HepG2 (cell line): Measurements from ENCODE around the gene LYPD4. TPM values are rescaled to one million over a fixed set of nuclear protein-coding genes. Genes with fewer than 3 reads are reported as not detected.

Experiments
- ATAC-seq: fragments of 200-7000 bp; cut with Tn5 transposase; 3 replicates; pipeline ENCODE4 v1.9.1; 2020; ENCODE audit warnings: mild to moderate bottlenecking, moderate library complexity
- BruUV-seq: library from RNA; stranded (reverse); fragments of 400-500 nt; replicated peaks from 2 replicates; lab custom pipeline; 2021; lab: Mats Ljungman, UMichigan
- CTCF ChIA-PET: fragments of 300-600 bp; formaldehyde crosslinking; extraction: SDS; loops from one replicate; lab custom pipeline; 2021; ENCODE audit warnings: low total read pairs, inconsistent platforms, low intra/inter-chr PET ratio; lab: Yijun Ruan, JAX
- POLR2A ChIA-PET: fragments of 350-600 bp; sonication (Branson Sonifier 250); formaldehyde crosslinking; loops from one replicate; lab custom pipeline; 2020; ENCODE audit warnings: antibody characterized with exemption, inconsistent platforms; lab: Yijun Ruan, JAX
- DNase-seq: peaks from one replicate; pipeline ENCODE4 v3.0.0-alpha.2; 2015; ENCODE audit warnings: low spot score
- FAIRE-seq: peaks from 3 replicates; lab custom pipeline; 2011; peaks lifted over from hg19 to GRCh38; lab: Jason Lieb, UNC
- H2AFZ ChIP-seq: one replicate; pipeline ENCODE4 v1.6.1; 2011; ENCODE audit warnings: low read length, inconsistent platforms
- H3K27ac ChIP-seq: fragments of 300-600 bp; 3 replicates; pipeline ENCODE4 v1.8.0; 2011; ENCODE audit warnings: mixed run types, mild to moderate bottlenecking, mixed read lengths, low read length, inconsistent platforms; ENCODE audit not compliant: insufficient read depth; ENCODE audit errors: extremely low read length
- H3K27me3 ChIP-seq, 2 experiments: fragments of 200-600 bp in 1 of 2; 2 replicates in 1 of 2; 3 replicates in 1 of 2; pipeline versions ENCODE4 v1.6.0 to v1.8.0; 2011; ENCODE audit warnings: low read length in 2 of 2, mild to moderate bottlenecking in 2 of 2, moderate library complexity in 2 of 2, inconsistent platforms in 1 of 2; ENCODE audit not compliant: insufficient read depth in 2 of 2, control insufficient read depth in 1 of 2
- H3K36me3 ChIP-seq, 2 experiments: fragments of 200-600 bp in 1 of 2; replicated peaks in 1 of 2; 2 replicates in 1 of 2; 3 replicates in 1 of 2; pipeline versions ENCODE4 v1.5.1 to v1.8.0; 2011; ENCODE audit warnings: low read length in 2 of 2, inconsistent platforms in 1 of 2; ENCODE audit not compliant: insufficient read depth in 2 of 2, control insufficient read depth in 1 of 2
- H3K4me1 ChIP-seq: 2 replicates; pipeline ENCODE4 v1.5.1; 2012; ENCODE audit warnings: low read length, inconsistent platforms; ENCODE audit not compliant: insufficient read depth
- H3K4me2 ChIP-seq: 2 replicates; pipeline ENCODE4 v1.6.0; 2011; ENCODE audit warnings: low read depth, low read length, inconsistent platforms
- H3K4me3 ChIP-seq, 3 experiments: fragments of 200-600 bp in 1 of 3; sonication (generic), shearing (Covaris generic) in 1 of 3; replicated peaks in 1 of 3; 2 replicates each; pipeline ENCODE4 v1.5.1; 2011 to 2016; ENCODE audit warnings: low read length in 3 of 3, inconsistent platforms in 2 of 3, low read depth in 2 of 3, mild to moderate bottlenecking in 2 of 3, control low read depth in 1 of 3, mixed read lengths in 1 of 3; ENCODE audit not compliant: insufficient read depth in 1 of 3
- H3K79me2 ChIP-seq: one replicate; pipeline ENCODE4 v1.6.1; 2011; ENCODE audit warnings: low read length, inconsistent platforms; ENCODE audit not compliant: insufficient read depth
- H3K9ac ChIP-seq: 2 replicates; pipeline ENCODE4 v1.6.0; 2011; ENCODE audit warnings: mild to moderate bottlenecking, low read depth, low read length, inconsistent platforms; ENCODE audit not compliant: insufficient read depth
- H3K9me3 ChIP-seq: 2 replicates; pipeline ENCODE4 v1.5.1; 2012; ENCODE audit warnings: mild to moderate bottlenecking, low read length
- H4K20me1 ChIP-seq: 2 replicates; pipeline ENCODE4 v1.6.0; 2011; ENCODE audit warnings: inconsistent platforms, mild to moderate bottlenecking, low read length, moderate library complexity; ENCODE audit not compliant: insufficient read depth
- AKAP8 ChIP-seq: sonication (generic); formaldehyde crosslinking; IDR thresholded peaks from 2 replicates; pipeline ENCODE4 v1.5.1; 2020; ENCODE audit warnings: mild to moderate bottlenecking, missing genetic modification reagents
- FOXC1 ChIP-seq: sonication (generic); formaldehyde crosslinking; IDR thresholded peaks from 2 replicates; pipeline ENCODE4 v1.8.0; 2022; ENCODE audit warnings: mild to moderate bottlenecking, missing genetic modification reagents, borderline replicate concordance
- HES4 ChIP-seq: sonication (generic); formaldehyde crosslinking; IDR thresholded peaks from 2 replicates; pipeline ENCODE4 v1.9.0; 2021; ENCODE audit warnings: mild to moderate bottlenecking, missing genetic modification reagents, borderline replicate concordance
- NFIC ChIP-seq: IDR thresholded peaks from 2 replicates; pipeline ENCODE4 v1.6.1; 2012; ENCODE audit warnings: mild to moderate bottlenecking, low read length, inconsistent platforms
- POLR2AphosphoS5 ChIP-seq: IDR thresholded peaks from 2 replicates; pipeline ENCODE4 v1.6.1; 2012; ENCODE audit warnings: low read depth, low read length
- POLR2G ChIP-seq: fragments of 200-400 bp; formaldehyde crosslinking; IDR thresholded peaks from 2 replicates; pipeline ENCODE4 v1.6.1; 2018; ENCODE audit warnings: mild to moderate bottlenecking, low read depth, low read length, moderate library complexity
- REXO4 ChIP-seq: sonication (generic); formaldehyde crosslinking; IDR thresholded peaks from 2 replicates; pipeline ENCODE4 v1.8.0; 2022; ENCODE audit warnings: missing genetic modification reagents, mild to moderate bottlenecking, borderline replicate concordance
- RFX1 ChIP-seq: fragments of 450-650 bp; IDR thresholded peaks from 2 replicates; pipeline ENCODE4 v1.6.1; 2017
- ZNF570 ChIP-seq: sonication (generic); formaldehyde crosslinking; IDR thresholded peaks from 2 replicates; pipeline ENCODE4 v1.4.0; 2020; ENCODE audit warnings: mild to moderate bottlenecking, missing genetic modification reagents, borderline replicate concordance
- WGBS: methylation state at CpG from one replicate; pipeline ENCODE4 v1.1.6; 2017; ENCODE audit warnings: low lambda C conversion rate; 5-methylcytosine and 5-hydroxymethylcytosine counted together
- in situ Hi-C: cut with HindIII; loops from 2 replicates; pipeline ENCODE4 v1.10.0; 2017; ENCODE audit warnings: low pct_unique_long_range_greater_than_20kb; ENCODE audit not compliant: extremely low pct_ligation_motif_present
- intact Hi-C: fragments of 100-400 bp; cut with micrococcal nuclease; formaldehyde crosslinking; loops from one replicate; pipeline ENCODE4 v1.10.0; 2022; ENCODE audit not compliant: unreplicated experiment
- polyA plus RNA-seq, 8 experiments: library from polyadenylated mRNA; depleted of rRNA in 3 of 8; stranded (reverse) in 7 of 8; unstranded in 1 of 8; fragments of >200 nt; fragmentation: Illumina TruSeq in 4 of 8; extraction: Trizol in 4 of 8; gene quantifications; 2 replicates each; pipeline versions ENCODE4 v1.2.1 to v1.2.3, GENCODE V29; 2011 to 2016; ENCODE audit warnings: low read depth in 4 of 8, missing spikeins in 1 of 8, mixed read lengths in 1 of 8; ENCODE audit not compliant: insufficient read depth in 1 of 8
- total RNA-seq, 5 experiments: library from RNA; depleted of rRNA; stranded (reverse); fragments of >200 nt; fragmentation: Illumina TruSeq; extraction: Trizol; gene quantifications; 2 replicates each; pipeline ENCODE4 v1.2.3, GENCODE V29; 2016; ENCODE audit warnings: low read depth in 1 of 5
- TF ChIP-seq, protein P1 (sequence below): sonication (generic); formaldehyde crosslinking; IDR thresholded peaks from 2 replicates; pipeline ENCODE4 v1.8.0; 2022; ENCODE audit warnings: low read depth, missing genetic modification reagents

LYPD4 gene
- total and polyA plus RNA-seq, 2 of the 13 experiments (the other 11 are each of a cell fraction or from before 2014, with no cell fraction given), result not detected

- H4K20me1 ChIP-seq, result peaks cover 69% of the 10 kb centered on the region
Observed at GRCh38 chr19:41863209-41863931, 18.9 kb upstream of the LYPD4 start.

More at GRCh38 chr19:41863209-41863931, 18.9 kb upstream of the LYPD4 start:
- no TSS peak for BruUV-seq
- no peak for FAIRE-seq
- Histone ChIP-seq H3K36me3 (peaks cover 29 to 68% of the 10 kb centered on the region in 2 experiments), H3K4me1 (peaks cover 77% of the 10 kb centered on the region), H3K9me3 (no peaks in the 10 kb centered on the region), H3K9ac (peak overlapping the region; percentile 36; the same call in 1 of the 2 replicates), H3K4me3 (peak overlapping the region in 1 of 3 experiments; percentile 16; a peak in 3 of 6 replicates), H3K79me2 (peaks cover 67% of the 10 kb centered on the region), H3K27me3 (peaks cover 0 to 4% of the 10 kb centered on the region in 2 experiments; a peak in 1 of 5 replicates), H2AFZ (no peak overlapping the region), H3K27ac (no peak overlapping the region), H3K4me2 (peak overlapping the region; percentile 87)
- ATAC-seq, result no peak
- in situ Hi-C loops (no loop called here), intact Hi-C loops (no loop called here)
- ChIA-PET CTCF (no interaction called here), POLR2A (interaction anchor here (1.3 to 2.7 kb wide), 3 partner anchors 9 to 96 kb away, joined by 3 to 18 read pairs (median 7); partner anchors contain the start of gene RABAC1)
- DNase-seq, result no peak
- WGBS, result 92% methylated on average over 9 of the region's 11 CpGs
- TF ChIP-seq POLR2AphosphoS5 (peak; percentile 47; the same call in 1 of the 2 replicates), ZNF570 (CRISPR knock-in tag) (no peak), HES4 (CRISPR knock-in tag) (no peak), RFX1 (no peak), POLR2G (peak; percentile 15; the same call in 1 of the 2 replicates), REXO4 (no peak), NFIC (no peak), FOXC1 (0 out of 2 replicates have a peak, but pooled peaks have one; percentile 48), AKAP8 (CRISPR knock-in tag) (0 out of 2 replicates have a peak, but pooled peaks have one; percentile 29)
- TF ChIP-seq, protein P1, sequence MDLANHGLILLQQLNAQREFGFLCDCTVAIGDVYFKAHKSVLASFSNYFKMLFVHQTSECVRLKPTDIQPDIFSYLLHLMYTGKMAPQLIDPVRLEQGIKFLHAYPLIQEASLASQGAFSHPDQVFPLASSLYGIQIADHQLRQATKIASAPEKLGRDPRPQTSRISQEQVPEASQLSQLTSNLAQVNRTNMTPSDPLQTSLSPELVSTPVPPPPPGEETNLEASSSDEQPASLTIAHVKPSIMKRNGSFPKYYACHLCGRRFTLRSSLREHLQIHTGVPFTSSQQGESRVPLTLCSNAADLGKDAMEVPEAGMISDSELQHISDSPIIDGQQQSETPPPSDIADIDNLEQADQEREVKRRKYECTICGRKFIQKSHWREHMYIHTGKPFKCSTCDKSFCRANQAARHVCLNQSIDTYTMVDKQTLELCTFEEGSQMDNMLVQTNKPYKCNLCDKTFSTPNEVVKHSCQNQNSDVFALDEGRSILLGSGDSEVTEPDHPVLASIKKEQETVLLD, result no peak
